Posterior vena cava (tissue), 2 donors: ENCODE results near the gene HMGXB4. TPM values are rescaled to one million over a fixed set of nuclear protein-coding genes. Genes with fewer than 3 reads are reported as not detected.

Experiments used
- DNase-seq: peaks from one replicate; pipeline ENCODE4 v3.0.0-alpha.2; 2020; ENCODE audit warnings: low spot score
- intact Hi-C, 2 donors: fragments of 100-400 bp; cut with DNase I; formaldehyde crosslinking; loops; one replicate each; pipeline versions ENCODE4 v1.14.1 to v1.14.2; 2022 to 2023
- microRNA-seq, 2 donors: library from miRNA; unstranded; fragments of <30 nt; microRNA quantifications; one replicate each; pipeline ENCODE4 v1.2.0, GENCODE V29; 2020 to 2021; ENCODE audit warnings: borderline microRNAs expressed in 2 of 2
- total RNA-seq, 2 donors: library from RNA; stranded (reverse); fragmentation: NEBNext Ultra II Directional; extraction: Animal tissue kit (Norgen Biotek cat#: 25700); gene quantifications; one replicate each; pipeline ENCODE4 v1.2.1, GENCODE V29; 2021
- donor health status: DM: yes; HTN: yes; CAD: no.
- donor health status: DM: yes; HTN: yes; CAD: no.

The HMGXB4 gene
- total RNA-seq, 2 donors from 2014 or later, result 15.1 to 16.1 TPM

DNA sequence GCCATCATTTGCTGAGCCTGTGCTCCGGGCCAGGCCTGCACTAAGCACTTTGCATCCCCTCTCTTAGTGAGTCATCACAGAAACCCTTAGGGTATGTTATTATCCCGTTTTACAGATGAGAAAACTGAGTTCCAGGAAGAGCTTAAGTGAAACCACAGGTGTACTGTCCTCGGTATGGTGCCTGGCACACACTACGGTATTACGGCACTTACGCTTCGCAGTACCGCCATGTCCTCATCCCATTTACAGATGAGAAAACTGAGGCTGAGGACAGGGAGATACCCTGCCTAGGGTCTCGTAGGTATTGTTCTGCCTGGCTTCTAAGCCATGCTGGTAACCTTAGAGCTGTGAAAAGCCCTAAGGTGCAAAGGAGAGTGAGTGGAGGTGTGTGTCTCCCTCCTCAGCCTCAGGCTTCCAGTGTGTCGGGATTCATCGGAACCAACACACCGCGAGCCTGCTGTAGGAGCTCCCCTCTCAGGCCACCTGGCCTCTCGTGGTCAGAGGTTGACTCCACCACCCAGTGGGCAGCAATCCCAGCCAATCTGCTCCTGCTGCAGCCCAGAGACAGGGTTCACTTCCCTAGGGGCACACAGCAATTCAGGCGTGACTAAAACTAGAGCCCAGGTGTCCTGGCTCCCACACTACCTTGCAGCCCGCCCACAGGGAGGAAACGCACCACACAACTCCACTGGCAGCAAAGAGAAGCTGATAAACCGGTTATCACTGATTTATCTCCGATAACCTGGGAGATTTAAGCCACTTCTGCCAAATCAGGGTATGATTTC, 84.0 kb downstream of the HMGXB4 start:
- DNase-seq, result no peak
- intact Hi-C loops, result no loop called here

DNA sequence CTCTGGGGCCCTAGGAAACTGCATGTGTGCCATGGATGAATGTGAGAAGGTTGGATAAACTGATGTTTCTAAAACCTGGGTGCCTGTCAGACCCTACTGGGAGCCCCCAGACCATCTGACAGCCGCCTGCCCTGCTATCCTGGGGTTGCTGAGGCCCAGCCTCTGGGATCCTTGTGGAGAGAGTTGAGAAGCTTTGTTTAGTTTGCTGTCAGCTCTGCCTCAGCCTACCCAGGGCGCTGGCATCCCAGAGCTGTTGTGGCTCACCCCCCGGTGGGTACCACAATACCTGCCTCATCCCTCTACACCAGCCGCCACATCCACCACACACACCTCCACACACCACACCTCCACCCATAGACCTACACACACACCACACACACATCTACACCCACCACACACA, 85.1 kb downstream of the HMGXB4 start:
- DNase-seq, result no peak
- intact Hi-C loops, result no loop called here

DNA sequence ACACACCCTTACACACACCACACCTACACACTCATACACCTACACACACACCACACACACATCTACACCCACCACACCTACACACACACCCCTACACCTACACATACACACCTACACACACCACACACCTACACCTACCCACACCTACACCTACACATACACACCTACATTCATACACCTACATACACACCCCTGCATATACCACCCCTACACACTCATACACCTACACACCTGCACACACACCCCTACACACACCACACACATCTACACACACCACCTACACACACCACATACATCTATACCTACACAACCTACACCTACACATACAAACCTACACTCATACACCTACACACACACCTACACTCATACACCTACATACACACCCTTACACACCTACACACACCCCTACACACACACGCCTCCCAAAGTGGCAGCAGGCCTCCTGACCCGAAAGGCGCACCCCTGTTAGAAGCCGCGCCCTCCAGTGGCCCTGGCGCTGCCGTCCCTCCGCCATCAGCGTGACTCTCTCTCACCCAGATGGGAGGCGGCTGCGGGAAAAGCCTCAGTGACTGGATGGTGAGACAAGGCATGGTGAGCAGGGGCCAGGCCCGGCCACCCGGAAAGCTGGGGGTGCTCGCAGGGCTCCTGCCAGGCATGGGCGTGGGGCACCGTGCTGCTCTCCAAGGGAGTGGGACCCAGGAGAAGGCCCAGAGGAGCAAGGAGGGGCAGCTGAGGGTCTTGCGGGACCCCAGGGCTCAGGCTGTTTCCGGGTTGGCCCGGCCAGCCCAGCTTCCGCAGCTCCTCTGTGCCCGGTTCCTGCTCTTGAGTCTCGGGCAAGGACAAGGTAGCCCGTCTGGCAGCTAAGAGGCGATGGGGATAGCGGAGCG, 86.6 kb downstream of the HMGXB4 start:
- intact Hi-C loops, result no loop called here
- DNase-seq, result no peak

DNA sequence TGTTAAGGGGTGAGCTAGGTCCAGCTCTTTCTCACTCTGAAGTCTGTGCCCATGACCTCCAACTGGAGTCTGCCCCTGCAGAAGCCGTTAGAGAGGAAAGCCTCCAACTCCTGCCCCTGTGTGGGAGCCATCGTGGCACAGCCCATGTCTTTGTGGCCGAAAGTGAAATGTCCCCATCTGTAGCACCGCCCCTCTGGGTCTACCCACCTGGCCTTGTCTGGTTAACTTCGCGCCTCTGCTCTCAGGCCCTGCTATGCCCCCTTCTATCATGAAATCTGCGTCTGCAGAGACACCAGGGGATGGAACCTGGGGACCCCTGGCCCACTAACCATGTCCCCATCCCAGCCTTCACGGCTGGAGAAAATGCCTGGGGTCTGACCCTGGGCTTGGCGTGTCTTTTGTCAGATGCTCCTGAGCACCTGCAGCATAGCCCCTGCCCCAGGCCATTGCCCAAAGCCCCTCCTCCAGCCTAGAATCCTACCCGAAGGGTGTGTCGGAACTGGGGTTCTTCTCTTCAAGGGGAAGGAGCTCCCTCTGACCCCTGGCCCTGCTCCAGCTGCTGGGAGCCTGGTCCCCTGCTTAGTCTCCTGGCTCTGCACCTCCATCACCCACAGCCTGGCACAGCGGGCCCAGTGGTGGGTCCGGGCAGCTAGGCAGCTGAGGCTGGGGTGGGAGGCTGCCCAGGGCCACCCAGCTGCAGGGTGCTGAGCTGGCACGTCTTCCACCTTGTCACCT, 87.8 kb downstream of the HMGXB4 start:
- intact Hi-C loops, result no loop called here
- DNase-seq, result no peak

Small RNAs within 50 kb of the gene (microRNA-seq; reads per million reads assigned to microRNA genes)
- gene MIR3909 (3.1 to 3.9 reads per million in 2 donors), gene MIR6069 (0 reads per million in 2 donors)

Other genes with a start within 250 kb of the HMGXB4 start
- gene ISX, start 191.3 kb upstream of the HMGXB4 start, total RNA-seq, result not detected
- 10 to 100 TPM; 32.1 to 34.0 TPM for gene TOM1, start 42.4 kb downstream of the HMGXB4 start, total RNA-seq
- gene HMOX1, start 123.6 kb downstream of the HMGXB4 start, total RNA-seq, result 10 to 100 TPM; 14.4 to 42.4 TPM
- gene MCM5, start 142.6 kb downstream of the HMGXB4 start, total RNA-seq, result 10 to 100 TPM; 15.2 to 17.3 TPM